Memory B cell (primary cell): ENCODE results near the gene PLK3.
"Not testable (repeated sequence)": the region's sequence is repeated elsewhere in the genome, so short reads cannot be mapped to it uniquely, and the experiment has no call there.

Source experiments
- ATAC-seq: fragments of 150-1000 bp; cut with Tn5 transposase; 2 replicates; pipeline ENCODE4 v1.10.0; 2021; ENCODE audit warnings: low read depth, mild to moderate bottlenecking, moderate library complexity
- DNase-seq, 2 donors: peaks; one replicate each; pipeline ENCODE4 v3.0.0; 2022; ENCODE audit warnings: low spot score in 2 of 2
- H3K27ac Mint-ChIP-seq: one replicate; pipeline ENCODE4 v1.8.0; 2022; ENCODE audit warnings: mild to moderate bottlenecking, moderate library complexity, mixed read lengths
- H3K27me3 Mint-ChIP-seq: one replicate; pipeline ENCODE4 v1.8.0; 2022; ENCODE audit warnings: mixed read lengths
- H3K36me3 Mint-ChIP-seq: one replicate; pipeline ENCODE4 v1.8.0; 2022; ENCODE audit warnings: mild to moderate bottlenecking, mixed read lengths
- H3K4me1 Mint-ChIP-seq: one replicate; pipeline ENCODE4 v1.8.0; 2022; ENCODE audit warnings: mixed read lengths
- H3K4me3 Mint-ChIP-seq: one replicate; pipeline ENCODE4 v1.8.0; 2022; ENCODE audit warnings: mild to moderate bottlenecking, moderate library complexity, mixed read lengths
- H3K9me3 Mint-ChIP-seq: one replicate; pipeline ENCODE4 v1.8.0; 2022; ENCODE audit warnings: mixed read lengths

The PLK3 gene

GRCh38 chr1:44799770-44800584 is at the start of gene PLK3:
PLK3 (plus strand) TSS chr1:44800377; CDS start chr1:44800464, 87 bp downstream.
- peak within 1 kb of the TSS; percentile 87 for H3K4me3 Mint-ChIP-seq
- H3K9me3 Mint-ChIP-seq = no peaks in the 10 kb centered on the region
- H3K27me3 Mint-ChIP-seq = no peaks in the 10 kb centered on the region
- peak within 1 kb of the TSS; percentile 89 for H3K27ac Mint-ChIP-seq
- H3K4me1 Mint-ChIP-seq = peaks cover 17% of the 10 kb centered on the region
- H3K36me3 Mint-ChIP-seq = peaks cover 8% of the 10 kb centered on the region
- ATAC-seq = peak; percentile 85
- DNase-seq = peak; percentile 96 to 97

GRCh38 chr1:44757420-44757819 is 42.8 kb upstream of the PLK3 start:
- ATAC-seq = peak; percentile 66
- no peaks in the 10 kb centered on the region for H3K36me3 Mint-ChIP-seq
- H3K27ac Mint-ChIP-seq = peak overlapping the region; percentile 64
- no peaks in the 10 kb centered on the region for H3K27me3 Mint-ChIP-seq
- no peak for DNase-seq
- H3K4me3 Mint-ChIP-seq = peak overlapping the region; percentile 34
- no peaks in the 10 kb centered on the region for H3K9me3 Mint-ChIP-seq
- H3K4me1 Mint-ChIP-seq = peaks cover 12% of the 10 kb centered on the region

GRCh38 chr1:44759077-44759476 is 41.1 kb upstream of the PLK3 start:
- no peak for DNase-seq
- ATAC-seq = no peak
- Mint-ChIP-seq H3K4me3 (no peak overlapping the region), H3K4me1 (peaks cover 8% of the 10 kb centered on the region), H3K27me3 (no peaks in the 10 kb centered on the region), H3K9me3 (no peaks in the 10 kb centered on the region), H3K36me3 (no peaks in the 10 kb centered on the region), H3K27ac (no peak overlapping the region)

- DNase-seq = no peak
- Mint-ChIP-seq H3K4me3 (no peak overlapping the region), H3K27ac (no peak overlapping the region), H3K4me1 (peaks cover 8% of the 10 kb centered on the region), H3K36me3 (no peaks in the 10 kb centered on the region), H3K9me3 (no peaks in the 10 kb centered on the region), H3K27me3 (no peaks in the 10 kb centered on the region)
- ATAC-seq = no peak
These were observed 39.3 kb upstream of the PLK3 start for GRCh38 chr1:44760876-44761275.

- H3K36me3 Mint-ChIP-seq, H3K9me3 Mint-ChIP-seq, DNase-seq, ATAC-seq, H3K4me1 Mint-ChIP-seq, H3K27ac Mint-ChIP-seq, H3K4me3 Mint-ChIP-seq, H3K27me3 Mint-ChIP-seq: not testable (repeated sequence)
These were observed 33.8 kb upstream of the PLK3 start for GRCh38 chr1:44766421-44766820.

GRCh38 chr1:44775078-44775929 is 24.9 kb upstream of the PLK3 start, which contains the start of gene RPS8:
RPS8 (plus strand) TSS chr1:44775540; CDS start chr1:44775597, 57 bp downstream.
- DNase-seq (peak; percentile 84 to 91), ATAC-seq (peak; percentile 84)
- H3K4me3 Mint-ChIP-seq = peak within 1 kb of the TSS; percentile 87
- peaks cover 30% of the 10 kb centered on the region for H3K36me3 Mint-ChIP-seq
- H3K27ac Mint-ChIP-seq = peak within 1 kb of the TSS; percentile 88
- H3K27me3 Mint-ChIP-seq = no peaks in the 10 kb centered on the region
- H3K4me1 Mint-ChIP-seq = peaks cover 27% of the 10 kb centered on the region
- H3K9me3 Mint-ChIP-seq = no peaks in the 10 kb centered on the region

GRCh38 chr1:44775930-44776729 is 24.0 kb upstream of the PLK3 start:
- Mint-ChIP-seq H3K4me3 (peak overlapping the region; percentile 87), H3K27me3 (no peaks in the 10 kb centered on the region), H3K27ac (peak overlapping the region; percentile 88), H3K9me3 (no peaks in the 10 kb centered on the region), H3K36me3 (peaks cover 34% of the 10 kb centered on the region), H3K4me1 (peaks cover 27% of the 10 kb centered on the region)
- peak; percentile 49 for ATAC-seq
- peak; percentile 40 to 57 for DNase-seq

- Mint-ChIP-seq H3K9me3 (no peaks in the 10 kb centered on the region), H3K4me1 (peaks cover 27% of the 10 kb centered on the region), H3K4me3 (peak overlapping the region; percentile 87), H3K36me3 (peaks cover 38% of the 10 kb centered on the region), H3K27ac (peak overlapping the region; percentile 88), H3K27me3 (no peaks in the 10 kb centered on the region)
- no peak for ATAC-seq
- DNase-seq = no peak
These were observed 23.5 kb upstream of the PLK3 start for GRCh38 chr1:44776730-44777068.

GRCh38 chr1:44777547-44777946 is 22.6 kb upstream of the PLK3 start:
- Mint-ChIP-seq H3K36me3 (peaks cover 38% of the 10 kb centered on the region), H3K4me3 (peak overlapping the region; percentile 87), H3K9me3 (no peaks in the 10 kb centered on the region), H3K4me1 (peaks cover 27% of the 10 kb centered on the region), H3K27me3 (no peaks in the 10 kb centered on the region), H3K27ac (peak overlapping the region; percentile 88)
- DNase-seq (no peak), ATAC-seq (no peak)

- no peak for ATAC-seq
- H3K36me3 Mint-ChIP-seq = peaks cover 38% of the 10 kb centered on the region
- no peaks in the 10 kb centered on the region for H3K9me3 Mint-ChIP-seq
- no peak overlapping the region for H3K4me3 Mint-ChIP-seq
- no peaks in the 10 kb centered on the region for H3K27me3 Mint-ChIP-seq
- H3K27ac Mint-ChIP-seq = peak overlapping the region; percentile 88
- peaks cover 27% of the 10 kb centered on the region for H3K4me1 Mint-ChIP-seq
- DNase-seq = no peak
These were observed 22.1 kb upstream of the PLK3 start for GRCh38 chr1:44777969-44778635.

- Mint-ChIP-seq H3K9me3 (no peaks in the 10 kb centered on the region), H3K27ac (peak overlapping the region; percentile 88), H3K36me3 (peaks cover 38% of the 10 kb centered on the region), H3K4me1 (peaks cover 34% of the 10 kb centered on the region), H3K4me3 (no peak overlapping the region), H3K27me3 (no peaks in the 10 kb centered on the region)
- DNase-seq (no peak), ATAC-seq (no peak)
These were observed 21.2 kb upstream of the PLK3 start for GRCh38 chr1:44778705-44779576.

GRCh38 chr1:44780583-44781121 is 19.5 kb upstream of the PLK3 start:
- Mint-ChIP-seq H3K9me3 (no peaks in the 10 kb centered on the region), H3K27ac (no peak overlapping the region), H3K4me3 (no peak overlapping the region), H3K36me3 (peaks cover 38% of the 10 kb centered on the region), H3K4me1 (peaks cover 41% of the 10 kb centered on the region), H3K27me3 (no peaks in the 10 kb centered on the region)
- no peak for DNase-seq
- no peak for ATAC-seq
